IPS DF 19.7 (cell line): Measurements from ENCODE around the gene FOXA2.

ENCODE experiments used
- DNase-seq: peaks from one replicate; pipeline ENCODE4 v3.0.0-alpha.2; 2013; ENCODE audit warnings: low read depth, low spot score

FOXA2 gene

GRCh38 chr20:22583773-22584521 is 425 bp downstream of the FOXA2 start:
- DNase-seq: no peak

- no peak for DNase-seq
These were observed 1.2 kb downstream of the FOXA2 start for GRCh38 chr20:22582964-22583772.

- DNase-seq: no peak
These were observed 1.9 kb downstream of the FOXA2 start for GRCh38 chr20:22582386-22582963.

DNA sequence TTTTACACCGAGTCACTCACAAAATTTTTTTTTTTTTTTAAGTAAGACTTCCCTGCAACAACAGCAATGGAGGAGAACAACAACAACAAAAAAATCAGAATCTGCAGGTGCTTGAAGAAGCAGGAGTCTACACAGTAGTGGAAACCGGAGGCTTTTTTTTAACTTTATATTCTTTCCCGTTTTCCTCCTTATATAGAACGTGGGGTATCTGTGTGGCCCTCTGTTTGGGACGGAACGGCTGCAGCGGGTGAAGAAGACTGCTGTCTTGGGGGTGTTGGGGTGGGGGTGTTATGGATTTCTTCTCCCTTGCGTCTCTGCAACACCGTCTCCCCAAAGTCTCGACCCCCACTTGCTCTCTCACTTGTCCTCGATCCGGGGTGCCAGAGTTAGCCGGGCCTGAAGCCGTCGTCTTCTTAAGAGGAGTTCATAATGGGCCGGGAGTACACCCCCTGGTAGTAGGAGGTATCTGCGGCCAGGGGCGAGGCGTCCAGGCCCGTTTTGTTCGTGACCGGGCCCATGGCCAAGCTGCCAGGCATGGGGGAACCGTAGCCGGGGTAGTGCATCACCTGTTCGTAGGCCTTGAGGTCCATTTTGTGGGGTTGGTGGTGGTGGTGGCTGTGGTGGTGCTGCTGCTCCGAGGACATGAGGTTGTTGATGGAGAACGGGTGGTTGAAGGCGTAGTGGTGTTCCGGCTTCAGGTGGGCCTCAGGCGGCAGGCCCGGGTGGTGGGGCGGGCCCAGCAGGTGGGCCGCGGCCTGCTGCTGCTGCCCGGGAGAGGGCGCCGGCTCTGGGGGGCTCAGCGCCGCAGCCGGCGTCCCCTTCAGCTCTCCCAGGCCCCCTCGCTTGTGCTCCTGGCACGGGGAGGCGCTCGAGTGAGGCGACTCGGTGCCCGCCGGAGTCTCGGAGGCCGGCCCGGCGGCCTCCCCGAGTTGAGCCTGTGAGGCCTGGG is 2.7 kb downstream of the FOXA2 start:
- DNase-seq: no peak

DNA sequence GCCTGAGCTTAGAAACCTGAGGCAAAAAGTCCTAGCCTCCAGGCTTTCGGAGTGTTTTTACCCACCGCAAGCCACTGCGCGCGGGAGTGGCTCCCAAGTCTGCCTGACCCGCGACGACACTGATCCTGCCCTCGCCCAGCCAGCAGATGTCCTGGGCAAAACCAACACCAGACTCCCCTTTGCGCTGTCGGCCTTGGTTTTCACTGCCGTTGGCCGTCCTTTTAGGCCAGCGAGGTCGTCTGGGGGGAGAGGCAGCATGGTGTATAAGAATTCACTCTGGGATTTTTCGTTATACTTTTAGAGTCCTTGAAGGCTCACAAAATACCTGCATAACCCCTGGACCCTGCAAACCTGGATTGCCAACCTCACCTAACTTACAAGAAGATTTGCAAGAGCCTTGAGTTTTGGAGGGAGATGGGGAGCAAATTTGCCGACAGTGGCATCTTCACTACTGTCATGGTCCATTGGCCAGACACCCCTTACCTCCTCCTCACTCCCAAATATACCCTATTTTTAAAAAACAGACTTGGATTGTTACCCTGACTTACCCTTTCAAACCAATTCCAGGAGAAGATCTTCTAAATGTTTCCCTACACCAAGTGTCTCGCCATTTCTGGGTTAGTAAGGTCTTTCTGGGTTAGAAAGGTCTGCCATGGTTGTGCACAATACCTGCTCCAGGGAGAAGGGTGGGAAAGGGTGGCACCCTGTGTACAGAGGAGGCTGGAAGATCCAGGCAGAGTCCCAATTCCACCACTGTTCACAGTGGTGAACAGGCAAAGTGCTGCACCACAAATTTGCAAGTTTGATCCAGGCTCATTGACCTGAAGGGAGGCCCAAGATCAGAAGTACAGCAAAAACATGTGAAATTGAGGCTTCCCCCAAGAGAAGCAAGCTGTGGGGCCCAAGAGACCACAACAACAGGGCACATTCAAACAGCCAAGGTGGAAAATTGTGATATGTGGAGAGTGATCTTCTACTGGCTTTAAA is 4.4 kb downstream of the FOXA2 start:
- no peak for DNase-seq

DNA sequence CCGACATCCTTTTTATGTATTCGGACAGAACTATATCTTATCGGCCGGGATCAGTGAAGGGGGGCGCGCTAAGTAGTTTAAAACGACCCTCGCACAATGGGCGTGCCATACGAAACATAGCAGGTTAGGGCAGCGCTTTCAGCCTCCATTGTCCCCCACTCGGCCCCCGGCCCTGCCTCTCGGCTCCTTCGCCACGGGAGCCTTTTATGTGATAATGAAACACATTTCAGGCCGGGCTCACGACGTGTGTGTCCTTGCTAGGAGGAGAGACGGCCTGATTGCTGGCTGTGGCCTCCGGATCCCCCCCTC is 5.3 kb downstream of the FOXA2 start:
- no peak for DNase-seq

GRCh38 chr20:22578221-22579118 is 5.9 kb downstream of the FOXA2 start:
- DNase-seq: no peak

DNA sequence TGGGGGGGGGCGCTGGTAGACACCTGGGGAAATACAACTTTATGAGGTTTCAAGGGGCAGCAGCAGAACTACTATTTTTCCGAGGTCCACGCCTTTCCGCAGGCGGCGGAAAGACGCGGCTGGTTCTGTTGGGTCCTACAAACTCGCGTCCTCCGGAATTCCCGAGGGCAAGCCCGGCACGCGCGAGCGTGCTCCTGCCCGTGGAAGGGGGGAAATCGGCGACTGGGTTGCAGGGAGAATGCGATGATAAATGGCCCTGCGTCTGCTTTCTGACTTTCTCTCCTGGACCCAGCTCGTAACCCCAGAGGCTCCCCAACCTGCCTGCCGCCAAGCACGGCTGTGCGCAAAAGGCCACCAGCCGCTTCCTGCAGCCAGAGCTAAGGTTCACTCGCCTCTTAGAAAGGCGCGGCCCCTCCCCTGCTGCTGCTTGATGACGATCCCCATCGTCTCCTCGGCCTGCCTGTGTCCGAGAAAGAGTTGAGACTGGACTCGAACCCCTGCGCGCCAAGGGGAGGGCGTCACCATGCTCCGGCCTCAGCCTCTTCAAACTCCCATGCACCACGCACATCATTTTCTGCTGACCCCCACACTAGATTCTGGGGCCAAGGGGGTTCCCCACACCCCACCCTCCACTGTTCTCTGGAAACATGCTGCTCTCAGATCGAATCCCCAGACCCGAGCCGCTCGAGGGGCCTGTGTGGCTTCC is 6.7 kb downstream of the FOXA2 start:
- no peak for DNase-seq

DNA sequence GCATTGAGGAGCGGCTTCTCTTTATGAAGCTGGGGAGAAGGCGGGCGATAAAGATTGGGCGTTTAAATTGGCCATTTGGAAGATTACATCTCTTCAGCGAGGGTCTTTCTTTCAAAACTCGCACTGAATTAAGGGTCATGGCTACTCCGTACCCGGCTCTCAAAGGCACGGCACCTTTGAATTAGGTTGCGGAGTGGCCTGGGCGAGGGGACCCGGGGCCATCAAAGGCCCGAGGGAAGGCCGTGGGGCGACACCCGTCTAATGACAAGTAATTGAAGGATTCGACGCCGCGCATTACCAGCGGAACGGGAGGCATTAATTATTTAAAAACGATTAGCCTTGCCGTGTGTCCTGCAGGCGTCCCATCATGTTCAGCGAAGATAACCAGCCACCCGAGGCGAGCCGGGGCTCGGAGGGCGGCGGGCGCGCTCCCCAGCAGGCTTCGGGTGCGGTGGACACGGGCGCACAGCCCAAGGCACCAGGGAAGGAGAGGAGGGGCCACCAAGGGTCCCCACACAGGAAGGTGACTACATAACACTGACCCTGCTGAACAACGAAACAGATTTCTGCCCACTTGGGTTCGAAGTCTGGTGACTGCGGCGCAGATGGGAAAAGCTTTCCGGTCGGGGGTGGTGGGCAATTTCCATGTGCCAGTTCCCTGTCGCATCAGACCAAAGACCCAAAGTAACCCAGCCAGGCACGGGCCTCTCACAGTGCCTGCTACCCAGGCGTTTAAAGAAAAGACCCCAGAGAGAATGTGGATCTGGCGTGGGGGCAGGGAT is 7.4 kb downstream of the FOXA2 start:
- DNase-seq: no peak

DNA sequence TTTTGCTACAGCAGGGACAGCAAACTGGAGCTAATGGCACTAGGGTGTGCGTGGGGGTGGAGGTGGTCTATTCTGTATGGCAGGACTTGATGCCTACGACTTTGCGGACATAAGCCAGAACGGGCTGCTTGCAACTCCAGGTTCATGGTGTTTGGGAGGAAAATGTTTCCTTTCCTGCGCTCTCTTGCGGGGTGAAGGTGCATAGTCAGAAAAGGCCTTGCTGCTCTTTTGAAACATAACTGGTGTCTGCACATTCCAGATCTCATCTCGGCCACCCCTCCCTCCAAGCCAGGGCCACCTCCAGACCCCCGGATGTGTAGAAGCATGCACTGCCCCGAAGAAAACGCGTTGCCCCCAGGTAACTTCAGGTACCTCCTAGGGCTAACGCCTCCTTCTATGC is 8.1 kb downstream of the FOXA2 start:
- DNase-seq: no peak

- no peak for DNase-seq
These were observed 8.6 kb downstream of the FOXA2 start for GRCh38 chr20:22575737-22576136.

GRCh38 chr20:22575087-22575721 is 9.2 kb downstream of the FOXA2 start:
- DNase-seq: no peak

- no peak for DNase-seq
These were observed 9.8 kb downstream of the FOXA2 start for GRCh38 chr20:22574545-22575086.

DNA sequence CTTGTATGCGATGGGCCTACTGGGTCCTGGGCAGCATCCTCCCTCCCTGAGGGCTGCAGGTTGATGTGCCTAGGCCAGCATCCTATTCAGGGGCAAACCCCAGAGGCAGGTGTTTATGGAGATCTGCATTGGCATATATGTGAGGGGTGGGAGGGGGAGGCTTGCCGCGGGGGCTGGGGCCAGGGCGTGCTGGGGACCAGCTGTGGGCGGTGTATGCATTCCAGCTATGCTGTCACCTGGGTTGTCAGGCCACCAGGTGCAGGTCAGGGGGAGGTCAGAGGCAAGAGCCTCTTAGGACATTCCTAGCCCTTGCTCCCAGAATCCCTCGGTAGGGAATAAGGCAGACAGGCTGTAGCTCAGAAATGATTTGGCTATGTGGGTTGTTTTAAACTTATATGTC is 11.9 kb downstream of the FOXA2 start:
- no peak for DNase-seq

GRCh38 chr20:22572023-22572422 is 12.3 kb downstream of the FOXA2 start:
- no peak for DNase-seq

- no peak for DNase-seq
These were observed 15.0 kb downstream of the FOXA2 start for GRCh38 chr20:22569353-22569752.

- no peak for DNase-seq
These were observed 15.5 kb downstream of the FOXA2 start for GRCh38 chr20:22568872-22569344.
